Endodermal cell (in vitro differentiated cells): Measurements from ENCODE around the gene ABLIM1. TPM values are rescaled to one million over a fixed set of nuclear protein-coding genes. Genes with fewer than 3 reads are reported as not detected.

Source experiments
- DNase-seq: peaks from one replicate; pipeline ENCODE4 v3.0.0-alpha.2; 2017
- H3K27ac ChIP-seq: 2 replicates; pipeline ENCODE4 v1.5.1; 2013; ENCODE audit warnings: mild to moderate bottlenecking, low read depth, low read length, moderate library complexity
- H3K27me3 ChIP-seq: 2 replicates; pipeline ENCODE4 v1.6.1; 2013; ENCODE audit warnings: mild to moderate bottlenecking, low read length, moderate library complexity; ENCODE audit not compliant: insufficient read depth, control insufficient read depth, poor library complexity, severe bottlenecking
- H3K36me3 ChIP-seq: 2 replicates; pipeline ENCODE4 v1.7.0; 2013; ENCODE audit warnings: mild to moderate bottlenecking, low read length, moderate library complexity; ENCODE audit not compliant: control insufficient read depth, insufficient read depth
- H3K4me1 ChIP-seq: one replicate; pipeline ENCODE4 v1.7.0; 2013; ENCODE audit warnings: low read length; ENCODE audit not compliant: control insufficient read depth, insufficient read depth
- H3K4me3 ChIP-seq: 2 replicates; pipeline ENCODE4 v1.5.1; 2013; ENCODE audit warnings: mild to moderate bottlenecking, low read length, moderate library complexity
- H3K9ac ChIP-seq: 2 replicates; pipeline ENCODE4 v1.6.1; 2013; ENCODE audit warnings: mild to moderate bottlenecking, low read length, moderate library complexity; ENCODE audit not compliant: poor library complexity, severe bottlenecking; ENCODE audit errors: extremely low read depth
- H3K9me3 ChIP-seq: 2 replicates; pipeline ENCODE4 v1.6.1; 2013; ENCODE audit warnings: mild to moderate bottlenecking, low read length, moderate library complexity; ENCODE audit not compliant: control insufficient read depth
- H3K27ac Mint-ChIP-seq: 2 replicates; pipeline ENCODE4 v1.8.0; 2020; ENCODE audit warnings: mixed read lengths
- H3K27me3 Mint-ChIP-seq: 2 replicates; pipeline ENCODE4 v1.8.0; 2021; ENCODE audit warnings: mild to moderate bottlenecking, mixed read lengths; ENCODE audit not compliant: insufficient read depth
- H3K36me3 Mint-ChIP-seq: 2 replicates; pipeline ENCODE4 v1.8.0; 2020; ENCODE audit warnings: low read depth, mixed read lengths
- H3K4me1 Mint-ChIP-seq: 2 replicates; pipeline ENCODE4 v1.8.0; 2020; ENCODE audit warnings: mixed read lengths
- H3K4me3 Mint-ChIP-seq: 2 replicates; pipeline ENCODE4 v1.8.0; 2020; ENCODE audit warnings: mild to moderate bottlenecking, moderate library complexity, mixed read lengths
- H3K9me3 Mint-ChIP-seq: 2 replicates; pipeline ENCODE4 v1.8.0; 2020; ENCODE audit warnings: mild to moderate bottlenecking, mixed read lengths
- WGBS, 2 experiments: methylation state at CpG; one replicate each; pipeline versions ENCODE4 v1.1.5 to v1.1.7; 2013; ENCODE audit warnings: missing lambda C conversion rate in 2 of 2, mixed read lengths in 1 of 2; ENCODE audit not compliant: insufficient coverage in 1 of 2, insufficient read length in 1 of 2; 5-methylcytosine and 5-hydroxymethylcytosine counted together
- total RNA-seq, 2 donors: library from RNA; stranded (reverse); fragmentation: NEBNext Ultra II Directional in 1 of 2; extraction: Animal tissue kit (Norgen Biotek cat#: 25700) in 1 of 2; gene quantifications; 2 replicates in 1 of 2; 3 replicates in 1 of 2; pipeline ENCODE4 v1.2.1, GENCODE V29; 2021
- TF ChIP-seq, protein P1 (sequence below): fragments of 200-600 bp; sonication (generic); conservative IDR thresholded peaks from 2 replicates; pipeline ENCODE4 v1.5.0; 2021; ENCODE audit warnings: antibody characterized with exemption, mild to moderate bottlenecking

The ABLIM1 gene
- total RNA-seq, 2 donors from 2014 or later, result 39.3 to 49.3 TPM

DNA sequence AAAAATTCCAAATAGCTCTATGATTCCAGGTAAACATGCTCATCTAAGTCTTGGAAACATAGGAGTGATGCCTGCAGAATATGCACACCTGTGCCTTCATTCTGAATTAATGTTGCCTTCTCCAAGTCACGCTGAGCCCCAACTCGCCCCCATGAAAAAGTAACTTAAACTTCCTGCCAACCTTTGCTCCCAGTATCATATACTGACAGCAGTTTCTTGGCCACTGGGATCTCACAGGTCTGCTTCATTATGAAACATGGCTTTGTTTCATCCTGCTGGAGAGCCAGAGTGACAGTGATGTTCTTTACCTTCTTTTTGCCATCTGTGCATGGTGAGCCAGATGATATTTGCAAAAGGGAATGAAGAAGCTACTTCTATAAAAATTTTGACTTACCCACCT is 34.9 kb downstream of the ABLIM1 start:
- 88 to 93% methylated on average over 2 of the region's 2 CpGs for WGBS, 2 experiments
- no peaks in the 10 kb centered on the region for H3K9me3 Mint-ChIP-seq

DNA sequence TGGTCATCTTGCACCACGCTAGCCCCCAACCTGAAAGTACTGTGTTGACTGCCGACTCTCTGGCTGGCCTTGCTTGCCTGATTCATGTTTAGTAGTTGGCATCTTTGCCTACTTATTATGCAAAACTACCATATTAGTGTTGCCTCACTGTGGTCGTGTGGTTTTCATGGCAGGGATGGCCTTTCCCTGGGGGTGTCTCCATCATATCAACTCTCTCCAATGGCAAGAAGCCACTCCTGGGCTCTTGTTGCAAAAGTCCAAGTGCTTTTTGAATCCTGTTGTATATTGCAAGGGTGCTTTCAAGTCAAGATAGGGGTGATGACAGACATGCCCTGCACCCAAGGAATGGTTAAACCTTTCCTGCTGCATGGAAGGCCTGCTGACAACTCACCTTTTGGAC is 39.4 kb downstream of the ABLIM1 start:
- Histone ChIP-seq H3K36me3 (no peaks in the 10 kb centered on the region), H3K27ac (no peak overlapping the region), H3K9ac (no peak overlapping the region), H3K4me3 (no peak overlapping the region), H3K27me3 (no peaks in the 10 kb centered on the region), H3K4me1 (peaks cover 2% of the 10 kb centered on the region), H3K9me3 (no peaks in the 10 kb centered on the region)
- TF ChIP-seq, protein P1, sequence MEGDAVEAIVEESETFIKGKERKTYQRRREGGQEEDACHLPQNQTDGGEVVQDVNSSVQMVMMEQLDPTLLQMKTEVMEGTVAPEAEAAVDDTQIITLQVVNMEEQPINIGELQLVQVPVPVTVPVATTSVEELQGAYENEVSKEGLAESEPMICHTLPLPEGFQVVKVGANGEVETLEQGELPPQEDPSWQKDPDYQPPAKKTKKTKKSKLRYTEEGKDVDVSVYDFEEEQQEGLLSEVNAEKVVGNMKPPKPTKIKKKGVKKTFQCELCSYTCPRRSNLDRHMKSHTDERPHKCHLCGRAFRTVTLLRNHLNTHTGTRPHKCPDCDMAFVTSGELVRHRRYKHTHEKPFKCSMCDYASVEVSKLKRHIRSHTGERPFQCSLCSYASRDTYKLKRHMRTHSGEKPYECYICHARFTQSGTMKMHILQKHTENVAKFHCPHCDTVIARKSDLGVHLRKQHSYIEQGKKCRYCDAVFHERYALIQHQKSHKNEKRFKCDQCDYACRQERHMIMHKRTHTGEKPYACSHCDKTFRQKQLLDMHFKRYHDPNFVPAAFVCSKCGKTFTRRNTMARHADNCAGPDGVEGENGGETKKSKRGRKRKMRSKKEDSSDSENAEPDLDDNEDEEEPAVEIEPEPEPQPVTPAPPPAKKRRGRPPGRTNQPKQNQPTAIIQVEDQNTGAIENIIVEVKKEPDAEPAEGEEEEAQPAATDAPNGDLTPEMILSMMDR, result no peak
- no peaks in the 10 kb centered on the region for H3K9me3 Mint-ChIP-seq
- no peak overlapping the region for H3K4me3 Mint-ChIP-seq
- H3K36me3 Mint-ChIP-seq, result no peaks in the 10 kb centered on the region
- no peaks in the 10 kb centered on the region for H3K27me3 Mint-ChIP-seq
- 96 to 100% methylated on average over 1 to 3 of the region's 3 CpGs for WGBS, 2 experiments
- no peak for DNase-seq
- peaks cover 15% of the 10 kb centered on the region for H3K4me1 Mint-ChIP-seq
- H3K27ac Mint-ChIP-seq, result no peak overlapping the region

More for the DNA sequence above, 34.9 kb downstream of the ABLIM1 start:
- Mint-ChIP-seq H3K4me1 (peaks cover 21% of the 10 kb centered on the region), H3K27ac (peak overlapping the region; percentile 82), H3K27me3 (no peaks in the 10 kb centered on the region), H3K36me3 (no peaks in the 10 kb centered on the region), H3K4me3 (no peak overlapping the region)
- Histone ChIP-seq H3K9me3 (peaks cover 6% of the 10 kb centered on the region), H3K27ac (no peak overlapping the region), H3K36me3 (no peaks in the 10 kb centered on the region), H3K4me3 (no peak overlapping the region), H3K4me1 (peaks cover 4% of the 10 kb centered on the region), H3K27me3 (no peaks in the 10 kb centered on the region), H3K9ac (no peak overlapping the region)
- no peak for DNase-seq
- TF ChIP-seq, protein P1, result no peak

DNA sequence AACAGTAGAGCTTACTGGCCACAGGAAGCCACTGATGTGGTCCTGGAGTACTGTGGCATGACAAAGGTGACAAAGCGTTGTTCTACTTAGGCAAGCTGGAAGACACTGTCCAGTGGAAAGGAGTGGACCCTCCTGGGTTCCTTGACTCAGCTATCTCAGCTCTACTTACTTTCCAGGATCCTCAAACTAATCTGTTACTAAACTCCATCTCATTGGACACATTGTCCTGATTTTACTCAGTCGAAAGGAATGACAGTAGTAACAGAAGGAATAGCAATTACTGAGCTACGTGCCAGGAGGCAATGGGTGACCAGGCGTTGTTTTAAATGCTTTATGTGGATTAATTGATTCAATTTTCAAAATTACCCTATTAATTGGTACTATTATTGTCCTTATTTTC is 41.6 kb downstream of the ABLIM1 start:
- H3K27me3 ChIP-seq, result no peaks in the 10 kb centered on the region
- Mint-ChIP-seq H3K36me3 (no peaks in the 10 kb centered on the region), H3K27me3 (no peaks in the 10 kb centered on the region), H3K27ac (no peak overlapping the region), H3K9me3 (no peaks in the 10 kb centered on the region), H3K4me3 (no peak overlapping the region), H3K4me1 (peaks cover 13% of the 10 kb centered on the region)
- H3K9ac ChIP-seq, result no peak overlapping the region
- H3K4me1 ChIP-seq, result peaks cover 3% of the 10 kb centered on the region
- DNase-seq, result no peak
- no peaks in the 10 kb centered on the region for H3K36me3 ChIP-seq
- H3K27ac ChIP-seq, result no peak overlapping the region
- no peaks in the 10 kb centered on the region for H3K9me3 ChIP-seq
- H3K4me3 ChIP-seq, result no peak overlapping the region
- WGBS, 2 experiments, result 86 to 91% methylated on average over 1 to 3 of the region's 4 CpGs
- TF ChIP-seq, protein P1, result no peak
